Esophagus (tissue), 2 donors: ENCODE results near the gene ZBTB33. TPM values are rescaled to one million over a fixed set of nuclear protein-coding genes. Genes with fewer than 3 reads are reported as not detected.

Source experiments
- H3K27ac ChIP-seq, 2 donors: one replicate each; pipeline ENCODE4 v1.5.1; 2013; ENCODE audit warnings: low read depth in 2 of 2, mild to moderate bottlenecking in 2 of 2, inconsistent platforms in 1 of 2, low read length in 1 of 2, moderate library complexity in 1 of 2
- H3K27me3 ChIP-seq, 2 donors: one replicate each; pipeline ENCODE4 v1.6.1; 2013; ENCODE audit warnings: low read length in 2 of 2, control low read depth in 1 of 2, mild to moderate bottlenecking in 1 of 2; ENCODE audit not compliant: insufficient read depth in 2 of 2, control insufficient read depth in 1 of 2
- H3K36me3 ChIP-seq, 2 donors: one replicate each; pipeline ENCODE4 v1.6.1; 2013; ENCODE audit warnings: low read length in 1 of 2; ENCODE audit not compliant: control insufficient read depth in 2 of 2, insufficient read depth in 2 of 2
- H3K4me1 ChIP-seq, 2 donors: one replicate each; pipeline ENCODE4 v1.6.1; 2013; ENCODE audit warnings: low read length in 1 of 2; ENCODE audit not compliant: control insufficient read depth in 2 of 2, insufficient read depth in 2 of 2
- H3K4me3 ChIP-seq, 2 donors: one replicate each; pipeline ENCODE4 v1.5.1; 2013; ENCODE audit warnings: low read length in 2 of 2, mild to moderate bottlenecking in 2 of 2, low read depth in 1 of 2, moderate library complexity in 1 of 2
- H3K9me3 ChIP-seq, 2 donors: one replicate each; pipeline ENCODE4 v1.6.1; 2013; ENCODE audit warnings: mild to moderate bottlenecking in 2 of 2, low read depth in 1 of 2, low read length in 1 of 2, moderate library complexity in 1 of 2; ENCODE audit not compliant: control insufficient read depth in 2 of 2, insufficient read depth in 1 of 2
- WGBS, 2 donors: extraction: QIAGEN DNeasy Blood & Tissue Kit; methylation state at CpG; one replicate each; pipeline ENCODE4 v1.1.7; 2013; 5-methylcytosine and 5-hydroxymethylcytosine counted together
- polyA plus RNA-seq, 2 donors: library from polyadenylated mRNA; stranded (reverse); fragments of 200-250 nt; gene quantifications; one replicate each; pipeline ENCODE4 v1.2.3, GENCODE V29; 2013
- donor health status: healthy with polysubstance abuse.
- donor health status: Bipolar disorder and iron deficiency.

Gene ZBTB33
- polyA plus RNA-seq, 2 donors: 3.1 to 4.8 TPM

- H3K36me3 ChIP-seq: no peaks in the 10 kb centered on the region
- H3K27me3 ChIP-seq: no peaks in the 10 kb centered on the region
- no peaks in the 10 kb centered on the region for H3K9me3 ChIP-seq
- WGBS, 2 donors: 79 to 89% methylated on average over 6 of the region's 6 CpGs
- no peak overlapping the region for H3K4me3 ChIP-seq
- H3K4me1 ChIP-seq: no peaks in the 10 kb centered on the region
- H3K27ac ChIP-seq: no peak overlapping the region
Measured at GRCh38 chrX:120235284-120235683, 15.3 kb upstream of the ZBTB33 start.

- H3K27ac ChIP-seq: no peak overlapping the region
- H3K27me3 ChIP-seq: no peaks in the 10 kb centered on the region
- no peaks in the 10 kb centered on the region for H3K9me3 ChIP-seq
- WGBS, 2 donors: 87 to 96% methylated on average over 3 of the region's 3 CpGs
- no peaks in the 10 kb centered on the region for H3K4me1 ChIP-seq
- H3K4me3 ChIP-seq: no peak overlapping the region
- H3K36me3 ChIP-seq: no peaks in the 10 kb centered on the region
Measured at GRCh38 chrX:120236687-120237479, 13.7 kb upstream of the ZBTB33 start.

- 77 to 92% methylated on average over 4 of the region's 4 CpGs for WGBS, 2 donors
Measured at GRCh38 chrX:120238933-120239332, 11.7 kb upstream of the ZBTB33 start.

GRCh38 chrX:120242813-120243212 is 7.8 kb upstream of the ZBTB33 start:
- H3K27me3 ChIP-seq: no peaks in the 10 kb centered on the region
- H3K9me3 ChIP-seq: peaks cover 0 to 3% of the 10 kb centered on the region in 2 donors
- H3K36me3 ChIP-seq: no peaks in the 10 kb centered on the region
- H3K4me3 ChIP-seq: no peak overlapping the region
- no peaks in the 10 kb centered on the region for H3K4me1 ChIP-seq
- no peak overlapping the region for H3K27ac ChIP-seq
- 70 to 80% methylated on average over 5 of the region's 5 CpGs for WGBS, 2 donors

More at GRCh38 chrX:120238933-120239332, 11.7 kb upstream of the ZBTB33 start:
- no peak overlapping the region for H3K27ac ChIP-seq
- H3K36me3 ChIP-seq: no peaks in the 10 kb centered on the region
- H3K4me1 ChIP-seq: no peaks in the 10 kb centered on the region
- H3K27me3 ChIP-seq: no peaks in the 10 kb centered on the region
- H3K4me3 ChIP-seq: no peak overlapping the region
- no peaks in the 10 kb centered on the region for H3K9me3 ChIP-seq

GRCh38 chrX:120244395-120244734 is 6.2 kb upstream of the ZBTB33 start:
- peak overlapping the region; percentile 68 to 83 for H3K4me3 ChIP-seq
- H3K36me3 ChIP-seq: no peaks in the 10 kb centered on the region
- peaks cover 0 to 3% of the 10 kb centered on the region in 2 donors for H3K9me3 ChIP-seq
- peak overlapping the region; percentile 83 to 92 for H3K27ac ChIP-seq
- WGBS, 2 donors: 1 to 28% methylated on average over 16 of the region's 16 CpGs
- H3K4me1 ChIP-seq: no peaks in the 10 kb centered on the region
- no peaks in the 10 kb centered on the region for H3K27me3 ChIP-seq

- Histone ChIP-seq H3K4me1 (no peaks in the 10 kb centered on the region), H3K27ac (peak overlapping the region; percentile 83 to 92), H3K9me3 (peaks cover 0 to 3% of the 10 kb centered on the region in 2 donors), H3K27me3 (no peaks in the 10 kb centered on the region), H3K4me3 (peak overlapping the region; percentile 68 to 83), H3K36me3 (no peaks in the 10 kb centered on the region)
- 1 to 30% methylated on average over 43 of the region's 43 CpGs for WGBS, 2 donors
Measured at GRCh38 chrX:120244735-120245498, 5.7 kb upstream of the ZBTB33 start.

- H3K36me3 ChIP-seq: no peaks in the 10 kb centered on the region
- H3K27ac ChIP-seq: peak overlapping the region; percentile 86 to 95
- peak overlapping the region; percentile 75 to 76 for H3K4me3 ChIP-seq
- H3K4me1 ChIP-seq: no peaks in the 10 kb centered on the region
- WGBS, 2 donors: 1 to 30% methylated on average over 28 of the region's 28 CpGs
- H3K27me3 ChIP-seq: no peaks in the 10 kb centered on the region
- H3K9me3 ChIP-seq: no peaks in the 10 kb centered on the region
Measured at GRCh38 chrX:120251471-120252011, 929 bp downstream of the ZBTB33 start.

- Histone ChIP-seq H3K4me3 (no peak overlapping the region), H3K27ac (no peak overlapping the region), H3K36me3 (no peaks in the 10 kb centered on the region), H3K4me1 (no peaks in the 10 kb centered on the region), H3K27me3 (no peaks in the 10 kb centered on the region), H3K9me3 (no peaks in the 10 kb centered on the region)
- 78% methylated on average over 6 of the region's 6 CpGs for WGBS, 2 donors
Measured at GRCh38 chrX:120253784-120254183, 3.2 kb downstream of the ZBTB33 start.

GRCh38 chrX:120260369-120260768 is 9.8 kb downstream of the ZBTB33 start:
- Histone ChIP-seq H3K27ac (peak overlapping the region in 1 of 2 donors; percentile 70), H3K9me3 (no peaks in the 10 kb centered on the region), H3K4me3 (no peak overlapping the region), H3K4me1 (peaks cover 0 to 2% of the 10 kb centered on the region in 2 donors), H3K27me3 (no peaks in the 10 kb centered on the region), H3K36me3 (no peaks in the 10 kb centered on the region)
- 25 to 48% methylated on average over 3 of the region's 3 CpGs for WGBS, 2 donors
